ENCODE data around the gene NNMT.
"Not testable (repeated sequence)": the region's sequence is repeated elsewhere in the genome, so short reads cannot be mapped to it uniquely, and the experiment has no call there.

The NNMT gene

GRCh38 chr11:114314096-114314495, 17.9 kb downstream of the NNMT start:
- DNase-seq = no peak

GRCh38 chr11:114315749-114316368, 19.7 kb downstream of the NNMT start:
- DNase-seq = no peak

GRCh38 chr11:114316980-114317786, 21.0 kb downstream of the NNMT start:
- DNase-seq = no peak

GRCh38 chr11:114317787-114318137, 21.6 kb downstream of the NNMT start:
- DNase-seq = no peak

GRCh38 chr11:114318361-114318760, 22.2 kb downstream of the NNMT start:
- no peak for DNase-seq

GRCh38 chr11:114319716-114320328, 23.6 kb downstream of the NNMT start:
- DNase-seq = no peak

- DNase-seq = no peak
These were observed 25.5 kb downstream of the NNMT start for GRCh38 chr11:114321621-114322257.

GRCh38 chr11:114322934-114323333, 26.7 kb downstream of the NNMT start:
- no peak for DNase-seq

GRCh38 chr11:114326151-114326550, 30.0 kb downstream of the NNMT start:
- no peak for DNase-seq

- DNase-seq = no peak
These were observed 30.6 kb downstream of the NNMT start for GRCh38 chr11:114326776-114327175.

- DNase-seq = no peak
These were observed 34.2 kb downstream of the NNMT start for GRCh38 chr11:114330373-114330772.

- peak in 9 of 14 donors; percentile 14 to 49 (median 22) for DNase-seq
These were observed 44.3 kb downstream of the NNMT start for GRCh38 chr11:114340311-114341131.

GRCh38 chr11:114341667-114342066, 45.5 kb downstream of the NNMT start:
- DNase-seq = not testable (repeated sequence)

- DNase-seq = no peak
These were observed 46.3 kb downstream of the NNMT start for GRCh38 chr11:114342476-114342875.

GRCh38 chr11:114343020-114343419, 46.8 kb downstream of the NNMT start:
- no peak for DNase-seq

- no peak for DNase-seq
These were observed 47.3 kb downstream of the NNMT start for GRCh38 chr11:114343493-114343892.

GRCh38 chr11:114344494-114344893, 48.3 kb downstream of the NNMT start:
- DNase-seq = no peak

GRCh38 chr11:114345575-114346222, 49.5 kb downstream of the NNMT start:
- no peak for DNase-seq

GRCh38 chr11:114346709-114347141, 50.5 kb downstream of the NNMT start:
- no peak for DNase-seq

- peak in 3 of 14 donors; percentile 10 to 26 (median 23) for DNase-seq
These were observed 52.3 kb downstream of the NNMT start for GRCh38 chr11:114348200-114349191.
